Measurements from ENCODE around the gene NPHP4. TPM values are rescaled to one million over a fixed set of nuclear protein-coding genes. Genes with fewer than 3 reads are reported as not detected.

Gene NPHP4
- polyA plus RNA-seq, 4 donors = 1.4 to 10.0 (median 2.8) TPM

DNA sequence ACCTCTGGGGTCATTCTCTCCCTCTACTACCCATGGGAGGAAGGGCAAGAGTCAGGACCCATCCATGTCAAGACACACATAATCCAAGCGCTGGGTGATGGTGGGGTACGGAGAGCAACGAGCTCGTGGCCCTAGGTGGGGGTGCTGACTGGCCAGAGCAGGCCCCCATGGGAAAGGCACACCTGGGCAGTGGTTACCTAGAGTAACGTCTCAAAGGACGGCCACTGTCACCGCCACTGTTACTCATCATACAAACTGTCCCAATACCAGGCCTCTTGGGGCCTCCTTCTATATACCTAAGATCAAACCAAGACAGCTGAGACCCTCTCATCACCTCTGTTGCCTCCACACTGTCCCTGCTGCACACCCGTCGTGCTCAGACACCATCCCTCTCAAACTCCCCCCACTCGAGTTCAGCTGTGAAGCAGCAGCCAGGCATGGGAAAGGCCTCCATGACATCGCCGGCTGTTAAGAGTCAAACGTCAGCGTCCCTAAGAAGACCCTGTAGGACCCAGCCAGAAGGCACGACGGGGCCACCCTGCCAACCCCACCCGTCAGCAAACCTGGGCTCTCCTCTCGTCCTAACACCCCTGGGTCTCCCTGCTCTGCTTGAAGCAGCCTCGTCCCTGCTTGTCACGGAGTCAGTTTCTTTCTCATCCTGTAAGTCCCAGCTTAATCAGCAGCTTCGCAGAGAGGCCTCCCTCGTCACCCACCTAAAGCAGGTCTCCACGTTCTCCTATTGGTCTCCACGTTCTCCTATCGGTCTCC lies 15.3 kb downstream of the NPHP4 start:
- H3K36me3 ChIP-seq (ENCODE audit: control insufficient read depth in 3 of 3, insufficient read depth in 2 of 3, low read depth in 1 of 3, low read length in 3 of 3) = peaks cover 0 to 29% (median 0%) of the 10 kb centered on the region in 3 donors
- DNase-seq = no peak
- no peak overlapping the region for H3K4me3 ChIP-seq (ENCODE audit: low read depth in 1 of 3, low read length in 3 of 3)
- no peaks in the 10 kb centered on the region for H3K27me3 ChIP-seq (ENCODE audit: control insufficient read depth in 3 of 3, insufficient read depth in 3 of 3, low read length in 3 of 3)
- H3K4me1 ChIP-seq (ENCODE audit: control insufficient read depth in 3 of 3, insufficient read depth in 2 of 3, low read depth in 1 of 3, low read length in 2 of 3) = no peaks in the 10 kb centered on the region
- WGBS, 3 donors = 91 to 95% (median 95%) methylated on average over 25 of the region's 25 CpGs
- no peak for FAIRE-seq
- H3K9me3 ChIP-seq (ENCODE audit: control insufficient read depth in 2 of 2, insufficient read depth in 1 of 2, low read depth in 1 of 2, low read length in 1 of 2) = no peaks in the 10 kb centered on the region
- no peak overlapping the region for H3K27ac ChIP-seq (ENCODE audit: low read depth in 1 of 3, low read length in 2 of 3)

DNA sequence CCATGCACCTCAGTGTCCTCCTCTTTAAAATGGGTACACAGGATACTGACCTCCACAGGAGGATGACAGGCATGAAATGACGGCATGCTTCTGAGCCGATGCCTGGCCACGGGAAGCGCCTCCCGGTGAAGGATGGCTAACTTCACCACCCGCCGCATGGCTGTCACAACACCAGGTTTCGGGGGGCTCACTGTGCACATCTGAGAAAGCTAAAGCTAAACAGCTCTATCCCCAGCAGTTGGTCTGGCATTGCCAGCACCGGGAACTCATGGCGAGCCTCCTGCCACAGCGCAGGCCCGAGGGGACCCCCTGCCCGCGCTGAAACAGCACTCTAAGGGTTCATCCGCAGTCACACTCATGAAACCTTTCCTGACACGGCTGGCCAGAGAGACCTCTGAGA lies 16.0 kb downstream of the NPHP4 start:
- no peak for FAIRE-seq
- H3K4me3 ChIP-seq (ENCODE audit: low read depth in 1 of 3, low read length in 3 of 3) = no peak overlapping the region
- DNase-seq = no peak
- H3K9me3 ChIP-seq (ENCODE audit: control insufficient read depth in 2 of 2, insufficient read depth in 1 of 2, low read depth in 1 of 2, low read length in 1 of 2) = no peaks in the 10 kb centered on the region
- peaks cover 0 to 5% (median 0%) of the 10 kb centered on the region in 3 donors for H3K4me1 ChIP-seq (ENCODE audit: control insufficient read depth in 3 of 3, insufficient read depth in 2 of 3, low read depth in 1 of 3, low read length in 2 of 3)
- peaks cover 0 to 30% (median 0%) of the 10 kb centered on the region in 3 donors for H3K36me3 ChIP-seq (ENCODE audit: control insufficient read depth in 3 of 3, insufficient read depth in 2 of 3, low read depth in 1 of 3, low read length in 3 of 3)
- 92 to 95% (median 94%) methylated on average over 16 of the region's 16 CpGs for WGBS, 3 donors
- no peaks in the 10 kb centered on the region for H3K27me3 ChIP-seq (ENCODE audit: control insufficient read depth in 3 of 3, insufficient read depth in 3 of 3, low read length in 3 of 3)
- H3K27ac ChIP-seq (ENCODE audit: low read depth in 1 of 3, low read length in 2 of 3) = no peak overlapping the region

DNA sequence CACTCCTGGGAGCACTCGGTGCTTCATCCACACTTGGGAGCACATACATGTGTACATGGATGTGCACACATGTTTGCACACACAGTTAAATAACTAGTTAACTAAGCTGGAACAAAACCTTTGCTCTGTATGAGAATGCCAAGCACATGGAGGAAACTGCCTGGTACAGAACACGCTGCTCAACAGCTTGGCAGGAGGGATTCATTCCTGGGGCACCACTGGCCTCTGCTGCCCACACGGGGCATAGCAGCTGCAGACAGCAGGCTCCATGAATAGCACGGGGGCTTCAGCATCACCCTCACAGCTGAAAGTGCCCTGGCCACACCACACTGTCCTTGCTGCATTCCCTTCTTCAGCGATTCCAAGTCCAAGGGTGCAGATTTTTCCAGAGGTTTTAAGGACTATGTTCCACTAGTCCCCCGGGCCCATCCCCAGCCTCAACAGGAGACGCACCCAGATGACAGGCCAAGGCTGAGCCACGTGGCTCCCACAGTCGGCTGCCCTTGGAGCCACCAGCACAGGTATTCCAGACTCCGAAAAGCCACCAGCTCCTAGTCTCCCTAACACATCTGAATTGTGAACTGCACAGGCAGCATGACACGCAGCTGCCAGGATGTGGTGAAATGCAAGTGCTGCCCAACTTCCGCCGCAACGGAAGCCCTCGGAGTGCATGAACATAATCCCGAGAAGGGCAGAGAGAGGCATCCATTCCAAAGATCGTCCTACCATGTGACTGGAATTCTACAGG lies 16.9 kb downstream of the NPHP4 start:
- WGBS, 3 donors = 62 to 70% (median 63%) methylated on average over 17 of the region's 17 CpGs

DNA sequence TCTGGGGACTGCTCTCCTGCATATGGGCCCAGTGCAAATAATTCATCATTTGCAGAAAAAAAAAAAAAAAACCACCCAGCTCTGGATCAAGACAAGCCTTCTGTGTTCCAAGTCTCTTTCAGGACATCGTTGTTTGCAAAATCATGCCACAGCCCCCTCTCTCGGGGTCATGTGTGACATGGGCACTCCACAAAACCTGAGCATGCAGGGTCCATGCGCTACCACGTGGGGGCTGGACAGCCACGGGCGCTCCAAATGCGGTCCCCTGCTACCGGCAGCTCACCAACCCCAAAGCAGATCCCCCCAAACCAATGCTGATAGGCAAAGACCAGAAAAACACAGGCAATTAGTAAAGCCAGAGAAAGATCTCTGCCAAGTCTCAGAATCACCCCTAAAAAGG lies 17.6 kb downstream of the NPHP4 start:
- H3K4me3 ChIP-seq (ENCODE audit: low read depth in 1 of 3, low read length in 3 of 3) = no peak overlapping the region
- no peaks in the 10 kb centered on the region for H3K9me3 ChIP-seq (ENCODE audit: control insufficient read depth in 2 of 2, insufficient read depth in 1 of 2, low read depth in 1 of 2, low read length in 1 of 2)
- 69 to 88% (median 86%) methylated on average over 8 of the region's 8 CpGs for WGBS, 3 donors
- DNase-seq = no peak
- no peak for FAIRE-seq
- H3K4me1 ChIP-seq (ENCODE audit: control insufficient read depth in 3 of 3, insufficient read depth in 2 of 3, low read depth in 1 of 3, low read length in 2 of 3) = peaks cover 0 to 15% (median 2%) of the 10 kb centered on the region in 3 donors
- H3K36me3 ChIP-seq (ENCODE audit: control insufficient read depth in 3 of 3, insufficient read depth in 2 of 3, low read depth in 1 of 3, low read length in 3 of 3) = peaks cover 0 to 27% (median 0%) of the 10 kb centered on the region in 3 donors
- H3K27me3 ChIP-seq (ENCODE audit: control insufficient read depth in 3 of 3, insufficient read depth in 3 of 3, low read length in 3 of 3) = no peaks in the 10 kb centered on the region
- no peak overlapping the region for H3K27ac ChIP-seq (ENCODE audit: low read depth in 1 of 3, low read length in 2 of 3)

More for the DNA sequence above, 16.9 kb downstream of the NPHP4 start:
- Histone ChIP-seq H3K36me3 (ENCODE audit: control insufficient read depth in 3 of 3, insufficient read depth in 2 of 3, low read depth in 1 of 3, low read length in 3 of 3) (peaks cover 0 to 30% (median 0%) of the 10 kb centered on the region in 3 donors), H3K4me1 (ENCODE audit: control insufficient read depth in 3 of 3, insufficient read depth in 2 of 3, low read depth in 1 of 3, low read length in 2 of 3) (peaks cover 0 to 12% (median 2%) of the 10 kb centered on the region in 3 donors), H3K9me3 (ENCODE audit: control insufficient read depth in 2 of 2, insufficient read depth in 1 of 2, low read depth in 1 of 2, low read length in 1 of 2) (no peaks in the 10 kb centered on the region), H3K27ac (ENCODE audit: low read depth in 1 of 3, low read length in 2 of 3) (no peak overlapping the region), H3K4me3 (ENCODE audit: low read depth in 1 of 3, low read length in 3 of 3) (no peak overlapping the region), H3K27me3 (ENCODE audit: control insufficient read depth in 3 of 3, insufficient read depth in 3 of 3, low read length in 3 of 3) (no peaks in the 10 kb centered on the region)
- no peak for FAIRE-seq
- DNase-seq = peak; percentile 66 to 71

DNA sequence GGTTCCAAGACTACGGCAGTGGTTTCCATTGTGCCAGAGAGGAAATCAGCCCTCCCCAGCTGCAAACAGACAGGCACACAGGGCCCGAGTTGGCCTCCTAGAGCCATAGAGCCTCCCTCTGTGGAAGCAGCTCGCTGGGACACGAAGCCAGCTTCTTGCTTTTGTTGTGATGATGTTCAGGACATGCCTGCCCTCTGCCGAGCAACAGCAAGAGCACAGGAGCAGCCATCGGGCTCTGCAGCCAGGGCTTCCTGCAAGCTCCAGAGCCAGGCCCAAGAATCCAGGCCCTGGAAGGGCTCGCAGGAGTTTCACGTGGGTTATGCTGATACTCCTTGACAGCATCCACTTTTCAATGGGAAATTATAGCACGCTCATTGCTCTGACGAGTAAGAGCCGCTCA lies 18.5 kb downstream of the NPHP4 start:
- FAIRE-seq (no peak), DNase-seq (no peak)
- Histone ChIP-seq H3K27ac (ENCODE audit: low read depth in 1 of 3, low read length in 2 of 3) (no peak overlapping the region), H3K36me3 (ENCODE audit: control insufficient read depth in 3 of 3, insufficient read depth in 2 of 3, low read depth in 1 of 3, low read length in 3 of 3) (peaks cover 0 to 34% (median 0%) of the 10 kb centered on the region in 3 donors), H3K4me1 (ENCODE audit: control insufficient read depth in 3 of 3, insufficient read depth in 2 of 3, low read depth in 1 of 3, low read length in 2 of 3) (peaks cover 0 to 15% (median 2%) of the 10 kb centered on the region in 3 donors), H3K27me3 (ENCODE audit: control insufficient read depth in 3 of 3, insufficient read depth in 3 of 3, low read length in 3 of 3) (no peaks in the 10 kb centered on the region), H3K4me3 (ENCODE audit: low read depth in 1 of 3, low read length in 3 of 3) (no peak overlapping the region), H3K9me3 (ENCODE audit: control insufficient read depth in 2 of 2, insufficient read depth in 1 of 2, low read depth in 1 of 2, low read length in 1 of 2) (no peaks in the 10 kb centered on the region)
- 72 to 74% (median 74%) methylated on average over 11 of the region's 11 CpGs for WGBS, 3 donors

DNA sequence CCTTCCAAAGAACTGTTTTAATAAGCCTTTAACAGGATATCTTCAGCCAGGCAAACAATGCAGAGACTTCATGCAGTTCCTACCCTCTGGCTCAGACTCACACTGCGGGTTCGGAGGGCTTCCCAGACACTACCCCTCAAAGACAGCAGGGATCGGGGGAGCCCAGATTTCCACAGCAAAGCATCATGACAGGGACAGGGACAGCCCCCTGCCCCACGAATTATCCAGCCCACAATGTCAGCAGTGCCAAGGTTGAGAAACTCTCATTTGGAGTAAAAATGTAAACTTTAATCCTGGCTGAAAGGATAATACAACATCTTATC lies 20.1 kb downstream of the NPHP4 start:
- H3K9me3 ChIP-seq (ENCODE audit: control insufficient read depth in 2 of 2, insufficient read depth in 1 of 2, low read depth in 1 of 2, low read length in 1 of 2) = no peaks in the 10 kb centered on the region
- FAIRE-seq (no peak), DNase-seq (no peak)
- no peak overlapping the region for H3K4me3 ChIP-seq (ENCODE audit: low read depth in 1 of 3, low read length in 3 of 3)
- H3K36me3 ChIP-seq (ENCODE audit: control insufficient read depth in 3 of 3, insufficient read depth in 2 of 3, low read depth in 1 of 3, low read length in 3 of 3) = peaks cover 0 to 40% (median 0%) of the 10 kb centered on the region in 3 donors
- 82 to 85% (median 85%) methylated on average over 4 of the region's 4 CpGs for WGBS, 3 donors
- H3K4me1 ChIP-seq (ENCODE audit: control insufficient read depth in 3 of 3, insufficient read depth in 2 of 3, low read depth in 1 of 3, low read length in 2 of 3) = peaks cover 0 to 15% (median 2%) of the 10 kb centered on the region in 3 donors
- H3K27me3 ChIP-seq (ENCODE audit: control insufficient read depth in 3 of 3, insufficient read depth in 3 of 3, low read length in 3 of 3) = no peaks in the 10 kb centered on the region
- no peak overlapping the region for H3K27ac ChIP-seq (ENCODE audit: low read depth in 1 of 3, low read length in 2 of 3)

DNA sequence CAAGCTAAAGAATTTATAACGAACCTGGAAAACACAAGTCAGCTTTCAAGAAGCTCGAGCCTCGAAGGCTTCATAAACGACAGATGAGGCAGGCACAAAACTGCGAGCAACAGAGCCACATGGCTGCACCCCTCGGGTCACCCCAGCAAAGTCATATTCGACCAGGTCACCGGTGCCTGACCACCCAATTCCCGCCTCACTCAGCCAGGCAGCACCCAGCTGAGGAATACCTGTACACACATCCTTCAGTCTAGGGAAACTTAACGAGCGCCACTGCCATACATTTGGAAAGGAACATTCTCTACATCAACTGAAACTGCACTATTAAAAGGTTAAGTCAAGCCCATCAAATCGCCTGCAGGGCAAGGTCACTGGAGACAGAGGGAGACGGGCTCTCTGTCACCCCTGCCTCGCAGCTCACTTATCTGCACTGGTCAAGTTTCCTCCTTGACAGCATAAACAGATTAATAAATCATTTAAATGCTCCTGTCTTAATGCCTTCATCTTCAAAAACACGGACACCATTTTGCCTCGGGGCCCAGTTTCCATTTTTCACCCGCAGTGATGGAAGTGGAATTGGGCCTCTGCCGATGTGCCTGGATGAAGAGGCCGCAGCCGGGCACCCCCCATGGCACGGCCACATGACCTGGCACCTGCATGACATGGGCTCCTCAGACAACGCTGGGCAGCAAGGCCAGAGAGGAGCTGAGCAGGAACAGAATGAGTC lies 20.6 kb downstream of the NPHP4 start:
- no peak overlapping the region for H3K4me3 ChIP-seq (ENCODE audit: low read depth in 1 of 3, low read length in 3 of 3)
- FAIRE-seq (no peak), DNase-seq (no peak)
- H3K27ac ChIP-seq (ENCODE audit: low read depth in 1 of 3, low read length in 2 of 3) = no peak overlapping the region
- H3K36me3 ChIP-seq (ENCODE audit: control insufficient read depth in 3 of 3, insufficient read depth in 2 of 3, low read depth in 1 of 3, low read length in 3 of 3) = peaks cover 0 to 40% (median 0%) of the 10 kb centered on the region in 3 donors
- H3K9me3 ChIP-seq (ENCODE audit: control insufficient read depth in 2 of 2, insufficient read depth in 1 of 2, low read depth in 1 of 2, low read length in 1 of 2) = no peaks in the 10 kb centered on the region
- H3K4me1 ChIP-seq (ENCODE audit: control insufficient read depth in 3 of 3, insufficient read depth in 2 of 3, low read depth in 1 of 3, low read length in 2 of 3) = peaks cover 0 to 15% (median 2%) of the 10 kb centered on the region in 3 donors
- WGBS, 3 donors = 61 to 83% (median 68%) methylated on average over 22 of the region's 22 CpGs
- H3K27me3 ChIP-seq (ENCODE audit: control insufficient read depth in 3 of 3, insufficient read depth in 3 of 3, low read length in 3 of 3) = no peaks in the 10 kb centered on the region

DNA sequence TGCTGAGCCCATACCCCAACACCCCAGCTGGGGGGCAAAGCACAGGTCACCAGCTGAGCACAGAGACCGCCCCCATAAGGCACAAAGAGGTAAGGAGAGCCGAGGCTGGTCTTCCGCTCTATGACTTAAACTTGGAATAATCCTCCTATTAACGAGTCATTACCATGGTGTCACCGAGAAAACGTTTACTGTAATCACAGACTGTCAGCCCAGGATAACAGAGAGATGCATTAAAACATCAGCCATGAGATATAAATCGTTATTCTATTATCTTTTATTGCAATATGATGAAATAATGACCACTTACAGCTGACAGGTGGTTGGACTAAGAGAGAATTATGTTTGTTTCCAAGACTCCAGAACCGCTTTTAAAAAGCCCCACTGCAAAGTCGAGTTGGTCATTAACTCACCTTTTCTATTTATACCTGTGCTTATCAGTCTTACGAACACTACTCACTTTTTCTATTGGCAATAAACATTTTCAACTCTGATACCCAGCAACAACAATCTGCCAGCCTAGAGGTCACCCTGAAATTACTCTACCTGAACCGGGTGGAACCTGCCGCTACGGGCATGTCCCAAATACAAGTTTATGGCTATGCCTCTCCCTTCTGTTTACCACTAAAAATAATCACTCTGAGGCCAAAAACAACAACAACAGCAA lies 21.5 kb downstream of the NPHP4 start:
- Histone ChIP-seq H3K27me3 (ENCODE audit: control insufficient read depth in 3 of 3, insufficient read depth in 3 of 3, low read length in 3 of 3) (no peaks in the 10 kb centered on the region), H3K36me3 (ENCODE audit: control insufficient read depth in 3 of 3, insufficient read depth in 2 of 3, low read depth in 1 of 3, low read length in 3 of 3) (peaks cover 0 to 44% (median 0%) of the 10 kb centered on the region in 3 donors), H3K4me1 (ENCODE audit: control insufficient read depth in 3 of 3, insufficient read depth in 2 of 3, low read depth in 1 of 3, low read length in 2 of 3) (peaks cover 0 to 15% (median 2%) of the 10 kb centered on the region in 3 donors), H3K4me3 (ENCODE audit: low read depth in 1 of 3, low read length in 3 of 3) (no peak overlapping the region), H3K9me3 (ENCODE audit: control insufficient read depth in 2 of 2, insufficient read depth in 1 of 2, low read depth in 1 of 2, low read length in 1 of 2) (no peaks in the 10 kb centered on the region), H3K27ac (ENCODE audit: low read depth in 1 of 3, low read length in 2 of 3) (no peak overlapping the region)
- FAIRE-seq (no peak), DNase-seq (peak; percentile 61 to 66)
- WGBS, 3 donors = 13 to 63% (median 36%) methylated on average over 13 of the region's 13 CpGs

Data from small intestine (tissue), 7 donors.